Ascending aorta (tissue), 2 donors: ENCODE results near the gene SLC30A3. TPM values are rescaled to one million over a fixed set of nuclear protein-coding genes. Genes with fewer than 3 reads are reported as not detected.
"Not testable (repeated sequence)": the region's sequence is repeated elsewhere in the genome, so short reads cannot be mapped to it uniquely, and the experiment has no call there.

Source experiments
- DNase-seq, 2 donors: peaks; one replicate each; pipeline ENCODE4 v3.0.0-alpha.2; 2019; ENCODE audit warnings: low spot score in 2 of 2
- H3K27ac ChIP-seq, 2 donors: fragments of 200-600 bp; sonication (generic); one replicate each; pipeline ENCODE4 v1.5.1; 2016 to 2017; ENCODE audit warnings: mild to moderate bottlenecking in 1 of 2
- H3K27me3 ChIP-seq: fragments of 200-600 bp; sonication (generic); one replicate; pipeline ENCODE4 v1.5.1; 2017
- H3K36me3 ChIP-seq, 2 donors: fragments of 200-600 bp; sonication (generic); one replicate each; pipeline ENCODE4 v1.5.1; 2016
- H3K4me1 ChIP-seq, 2 donors: fragments of 200-600 bp; sonication (generic); one replicate each; pipeline ENCODE4 v1.5.1; 2016 to 2017; ENCODE audit warnings: mild to moderate bottlenecking in 1 of 2
- H3K4me3 ChIP-seq, 2 donors: fragments of 200-600 bp; sonication (generic); one replicate each; pipeline ENCODE4 v1.5.1; 2016 to 2017; ENCODE audit warnings: mild to moderate bottlenecking in 1 of 2
- H3K9me3 ChIP-seq, 2 donors: fragments of 200-600 bp; sonication (generic); one replicate each; pipeline ENCODE4 v1.5.1; 2016
- CTCF ChIP-seq, 3 experiments: fragments of 200-600 bp in 2 of 3; fragments of 450-650 bp in 1 of 3; sonication (generic) in 2 of 3; IDR thresholded peaks; one replicate each; pipeline ENCODE4 v1.5.1; 2016 to 2019; ENCODE audit warnings: antibody characterized with exemption in 3 of 3, mild to moderate bottlenecking in 1 of 3, moderate library complexity in 1 of 3
- intact Hi-C: fragments of 100-400 bp; cut with DNase I; formaldehyde crosslinking; loops from one replicate; pipeline ENCODE4 v1.15.1; 2023
- total RNA-seq: library from RNA; depleted of rRNA; stranded (reverse); fragments of >200 nt; gene quantifications from one replicate; pipeline ENCODE4 v1.1.0, GENCODE V29; 2016

The SLC30A3 gene
- total RNA-seq, 1 donor from 2014 or later = 7.6 TPM

- no peak overlapping the region for H3K27ac ChIP-seq
- no peak for DNase-seq
- TF ChIP-seq CTCF (IDR thresholded peaks at IDR 0.05) = no peak
- H3K4me1 ChIP-seq = no peaks in the 10 kb centered on the region
- no peak overlapping the region for H3K4me3 ChIP-seq
- H3K36me3 ChIP-seq = no peaks in the 10 kb centered on the region
- H3K9me3 ChIP-seq = no peaks in the 10 kb centered on the region
- H3K27me3 ChIP-seq = no peaks in the 10 kb centered on the region
- intact Hi-C loops = no loop called here
These were observed 8.9 kb upstream of the SLC30A3 start for GRCh38 chr2:27271631-27272340.

GRCh38 chr2:27270670-27271069 lies 7.8 kb upstream of the SLC30A3 start:
- H3K27ac ChIP-seq = no peak overlapping the region
- H3K9me3 ChIP-seq = no peaks in the 10 kb centered on the region
- no peak for DNase-seq
- no peak for TF ChIP-seq CTCF (IDR thresholded peaks at IDR 0.05)
- H3K4me1 ChIP-seq = no peaks in the 10 kb centered on the region
- intact Hi-C loops = no loop called here
- no peak overlapping the region for H3K4me3 ChIP-seq
- H3K36me3 ChIP-seq = no peaks in the 10 kb centered on the region
- no peaks in the 10 kb centered on the region for H3K27me3 ChIP-seq

GRCh38 chr2:27270131-27270530 lies 7.3 kb upstream of the SLC30A3 start:
- no peaks in the 10 kb centered on the region for H3K27me3 ChIP-seq

GRCh38 chr2:27268296-27268695 lies 5.4 kb upstream of the SLC30A3 start:
- intact Hi-C loops = not testable (repeated sequence)

More at GRCh38 chr2:27270131-27270530, 7.3 kb upstream of the SLC30A3 start:
- Histone ChIP-seq H3K36me3 (no peaks in the 10 kb centered on the region), H3K27ac (no peak overlapping the region), H3K4me3 (no peak overlapping the region), H3K9me3 (no peaks in the 10 kb centered on the region), H3K4me1 (peaks cover 0 to 2% of the 10 kb centered on the region in 2 donors)
- intact Hi-C loops = no loop called here
- TF ChIP-seq CTCF (IDR thresholded peaks at IDR 0.05) = no peak
- no peak for DNase-seq

GRCh38 chr2:27265536-27265870 lies 2.7 kb upstream of the SLC30A3 start:
- TF ChIP-seq CTCF (IDR thresholded peaks at IDR 0.05) = no peak
- Histone ChIP-seq H3K9me3 (no peaks in the 10 kb centered on the region), H3K27me3 (peaks cover 19% of the 10 kb centered on the region), H3K27ac (no peak overlapping the region), H3K36me3 (no peaks in the 10 kb centered on the region), H3K4me1 (peaks cover 9 to 29% of the 10 kb centered on the region in 2 donors), H3K4me3 (peak overlapping the region in 1 of 2 donors; percentile 43)
- intact Hi-C loops = no loop called here
- no peak for DNase-seq

More at GRCh38 chr2:27268296-27268695, 5.4 kb upstream of the SLC30A3 start:
- not testable (repeated sequence) for H3K4me3 ChIP-seq, H3K27me3 ChIP-seq, H3K27ac ChIP-seq, H3K36me3 ChIP-seq, H3K9me3 ChIP-seq, DNase-seq
- H3K4me1 ChIP-seq = peaks cover 0 to 20% of the 10 kb centered on the region in 2 donors

- Histone ChIP-seq H3K4me3 (peak overlapping the region; percentile 43 to 67), H3K27me3 (peaks cover 19% of the 10 kb centered on the region), H3K9me3 (no peaks in the 10 kb centered on the region), H3K27ac (no peak overlapping the region), H3K36me3 (no peaks in the 10 kb centered on the region), H3K4me1 (peaks cover 9 to 29% of the 10 kb centered on the region in 2 donors)
- peak; percentile 9 to 43 (median 23) for TF ChIP-seq CTCF (IDR thresholded peaks at IDR 0.05)
- intact Hi-C loops = no loop called here
- peak in 1 of 2 donors; percentile 71 for DNase-seq
These were observed 2.1 kb upstream of the SLC30A3 start for GRCh38 chr2:27264753-27265535.
